IPS-NIHi7 (cell line): ENCODE measurements around the gene DGKH.
"Not testable (repeated sequence)": the region's sequence is repeated elsewhere in the genome, so short reads cannot be mapped to it uniquely, and the experiment has no call there.

ENCODE experiments used
- DNase-seq: peaks from one replicate; pipeline ENCODE4 v3.0.0; 2012; ENCODE audit warnings: mixed read lengths; ENCODE audit errors: extremely low spot score

Gene DGKH

DNA sequence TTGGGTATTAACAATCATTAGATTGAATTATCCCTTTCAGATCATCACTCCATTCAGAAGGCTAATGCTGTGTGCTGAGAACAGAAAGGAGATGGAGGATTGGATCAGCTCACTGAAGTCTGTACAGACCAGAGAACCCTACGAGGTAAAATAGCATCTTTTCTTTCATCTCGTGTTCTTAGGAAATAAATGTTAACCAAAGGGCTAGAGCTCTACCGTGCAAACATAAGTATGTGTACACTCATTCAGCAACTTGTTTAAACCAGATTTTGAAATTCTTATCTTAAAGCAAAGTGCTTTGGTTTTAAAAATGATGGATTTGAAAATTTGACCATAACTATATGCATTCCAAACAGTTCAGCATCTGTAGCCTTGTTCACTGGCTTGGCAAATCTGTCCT, 106.8 kb downstream of the DGKH start:
- DNase-seq, result no peak

DNA sequence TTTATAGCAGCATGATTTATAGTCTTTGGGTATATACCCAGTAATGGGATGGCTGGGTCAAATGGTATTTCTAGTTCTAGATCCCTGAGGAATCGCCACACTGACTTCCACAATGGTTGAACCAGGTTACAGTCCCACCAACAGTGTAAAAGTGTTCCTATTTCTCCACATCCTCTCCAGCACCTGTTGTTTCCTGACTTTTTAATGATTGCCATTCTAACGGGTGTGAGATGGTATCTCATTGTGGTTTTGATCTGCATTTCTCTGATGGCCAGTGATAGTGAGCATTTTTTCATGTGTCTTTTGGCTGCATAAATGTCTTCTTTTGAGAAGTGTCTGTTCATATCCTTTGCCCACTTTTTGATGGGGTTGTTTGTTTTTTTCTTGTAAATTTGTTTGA, 114.9 kb downstream of the DGKH start:
- DNase-seq, result not testable (repeated sequence)

DNA sequence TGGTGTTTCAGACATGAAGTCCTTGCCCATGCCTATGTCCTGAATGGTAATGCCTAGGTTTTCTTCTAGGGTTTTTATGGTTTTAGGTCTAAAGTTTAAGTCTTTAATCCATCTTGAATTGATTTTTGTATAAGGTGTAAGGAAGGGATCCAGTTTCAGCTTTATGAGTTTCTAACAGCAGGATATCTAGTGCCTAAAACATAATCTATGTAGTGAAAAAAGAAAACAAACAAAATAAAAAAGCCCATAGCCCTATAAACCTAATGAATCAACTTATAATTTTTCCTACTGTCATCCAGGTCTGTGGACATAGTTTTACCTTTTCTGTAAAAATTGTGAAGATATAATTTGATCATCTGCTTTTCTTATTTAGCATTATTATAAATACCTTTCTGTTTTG, 115.5 kb downstream of the DGKH start:
- DNase-seq, result not testable (repeated sequence)

DNA sequence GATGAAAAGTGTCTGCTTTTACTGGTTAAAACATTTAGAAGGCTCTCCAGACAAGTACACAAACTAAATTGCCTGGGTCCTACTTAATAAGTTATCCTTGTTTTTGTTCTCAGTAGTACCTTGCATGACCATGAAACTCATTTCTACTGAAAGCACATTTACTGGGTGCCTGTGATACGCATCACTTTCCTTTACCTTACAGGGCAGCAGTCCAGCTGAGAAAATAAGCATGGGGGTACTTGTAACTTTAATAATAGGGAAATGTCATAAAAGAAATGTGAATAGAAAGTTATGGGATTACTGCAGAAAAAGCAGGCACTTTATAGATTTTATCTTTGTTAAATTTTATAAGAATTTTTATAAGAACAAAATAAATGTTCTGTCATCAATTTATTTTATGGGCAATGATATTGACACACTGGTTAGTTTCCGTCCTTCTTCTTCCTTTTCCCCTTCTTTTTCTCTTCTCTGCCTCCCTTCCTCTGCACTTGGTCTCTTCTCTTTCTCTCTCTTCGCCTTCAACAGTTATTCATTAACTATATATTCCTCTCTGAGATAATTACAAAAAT, 116.2 kb downstream of the DGKH start:
- no peak for DNase-seq

DNA sequence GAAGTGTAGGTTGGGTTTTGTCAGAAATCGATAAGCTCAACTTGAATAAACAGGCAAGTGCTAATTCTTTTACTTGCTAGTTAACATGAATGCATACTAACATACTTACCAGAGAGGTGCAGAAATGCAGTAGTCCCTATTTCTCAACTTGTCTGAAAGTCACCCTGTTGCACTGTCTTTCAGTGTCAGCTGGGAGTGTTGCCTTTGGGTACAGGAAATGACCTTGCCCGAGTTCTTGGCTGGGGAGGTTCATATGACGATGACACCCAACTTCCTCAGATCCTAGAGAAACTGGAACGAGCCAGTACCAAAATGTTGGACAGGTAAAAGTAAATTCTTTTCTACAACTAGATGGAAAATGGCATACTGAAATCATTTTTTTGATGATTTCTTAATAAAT, 120.0 kb downstream of the DGKH start:
- no peak for DNase-seq

DNA sequence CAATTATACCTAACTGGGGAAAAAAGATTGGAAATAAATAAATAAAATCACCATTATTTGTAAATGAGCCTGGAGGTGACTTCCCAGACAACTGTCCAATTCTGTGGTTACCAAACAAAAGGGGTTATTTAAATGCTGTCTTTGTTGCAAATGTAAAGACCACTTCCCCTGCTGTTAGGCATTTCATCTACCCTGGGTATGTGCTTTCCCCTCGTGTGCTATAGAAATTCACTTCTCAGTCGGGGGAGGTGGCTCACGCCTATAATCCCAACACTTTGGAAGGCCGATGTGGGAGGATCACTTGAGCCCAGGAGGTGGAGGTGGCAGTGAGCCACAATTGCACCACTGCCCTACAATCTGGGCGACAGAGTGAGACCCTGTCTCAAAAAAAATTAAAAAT, 121.6 kb downstream of the DGKH start:
- peak; percentile 40 for DNase-seq

DNA sequence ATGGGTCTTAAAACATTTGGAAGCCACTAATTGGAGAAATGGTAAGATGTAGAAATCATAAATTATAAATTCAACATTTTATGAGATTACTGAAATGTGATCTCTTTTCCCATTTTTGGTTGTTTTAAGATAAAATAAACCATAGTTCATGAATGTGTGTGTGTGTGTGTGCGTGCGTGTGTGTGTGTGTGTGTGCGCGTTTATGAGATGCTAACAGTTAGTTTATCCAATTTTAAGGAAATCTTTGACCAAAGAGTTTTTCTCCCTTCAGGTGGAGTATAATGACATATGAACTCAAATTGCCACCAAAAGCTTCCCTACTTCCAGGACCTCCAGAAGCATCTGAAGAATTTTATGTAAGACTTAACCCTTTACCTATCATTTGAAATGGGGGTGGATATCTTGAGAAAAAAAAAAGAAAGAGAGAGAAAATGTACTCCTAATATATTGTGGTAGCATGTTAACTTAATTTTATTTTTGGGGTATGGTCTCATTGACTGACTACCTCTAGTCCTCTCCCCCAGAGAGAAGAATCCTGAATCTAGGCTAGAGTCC, 125.4 kb downstream of the DGKH start:
- no peak for DNase-seq

DNA sequence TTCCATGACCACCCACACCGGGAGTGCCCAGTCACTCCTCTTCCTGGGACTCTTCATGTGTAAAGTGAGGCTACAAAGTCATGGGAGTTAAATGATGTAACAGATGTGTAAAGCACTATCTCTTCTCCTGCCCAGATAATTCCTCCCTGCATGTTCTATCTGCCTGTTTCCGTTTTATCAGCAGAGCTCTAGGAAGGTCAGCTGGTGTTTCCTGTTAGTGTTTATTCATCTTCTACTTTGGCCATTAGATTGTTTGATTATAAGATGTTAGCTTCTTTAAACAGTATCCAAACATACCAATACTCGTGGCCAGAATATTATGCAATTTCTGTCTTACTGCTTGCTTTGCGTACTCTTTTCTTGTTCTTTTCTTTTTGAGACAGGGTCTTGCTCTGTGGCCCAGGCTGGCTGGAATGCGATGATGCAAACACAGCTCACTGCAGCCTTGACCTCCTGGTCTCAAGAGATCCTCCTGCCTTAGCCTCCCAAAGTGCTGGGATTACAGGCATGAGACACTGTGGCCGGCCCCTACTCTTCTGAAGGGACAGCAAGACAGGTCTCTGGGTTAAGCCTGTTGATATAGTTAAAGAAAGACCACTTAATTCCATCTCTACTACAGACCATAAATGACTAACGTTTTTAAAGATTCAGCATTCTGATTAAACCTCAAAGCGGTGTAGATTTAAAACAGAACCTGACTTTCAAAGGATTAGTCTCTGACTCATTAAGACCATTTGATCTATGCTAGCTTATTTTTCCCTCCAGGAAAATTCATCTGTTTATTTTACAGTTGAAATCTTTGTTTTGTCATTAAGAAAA, 126.1 kb downstream of the DGKH start:
- no peak for DNase-seq

DNA sequence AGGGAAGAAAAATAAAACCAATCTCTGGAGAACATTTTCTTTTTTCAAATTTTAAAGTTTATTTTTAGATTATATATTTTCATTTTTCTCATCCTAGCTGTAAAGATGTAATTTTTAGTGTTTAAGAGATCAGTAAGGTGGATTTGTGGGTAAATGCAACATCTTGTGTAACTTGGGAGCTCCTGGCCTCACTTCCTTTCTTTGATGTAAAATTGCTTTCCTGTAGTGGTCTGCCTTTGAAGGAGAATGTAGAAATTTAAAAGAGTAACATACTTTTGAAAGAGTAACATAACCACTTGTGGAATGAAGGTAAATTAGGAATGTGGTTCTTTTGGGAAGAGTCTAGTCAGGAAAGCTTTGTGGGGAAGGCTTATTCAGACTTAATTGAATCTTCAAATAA, 127.8 kb downstream of the DGKH start:
- no peak for DNase-seq

DNA sequence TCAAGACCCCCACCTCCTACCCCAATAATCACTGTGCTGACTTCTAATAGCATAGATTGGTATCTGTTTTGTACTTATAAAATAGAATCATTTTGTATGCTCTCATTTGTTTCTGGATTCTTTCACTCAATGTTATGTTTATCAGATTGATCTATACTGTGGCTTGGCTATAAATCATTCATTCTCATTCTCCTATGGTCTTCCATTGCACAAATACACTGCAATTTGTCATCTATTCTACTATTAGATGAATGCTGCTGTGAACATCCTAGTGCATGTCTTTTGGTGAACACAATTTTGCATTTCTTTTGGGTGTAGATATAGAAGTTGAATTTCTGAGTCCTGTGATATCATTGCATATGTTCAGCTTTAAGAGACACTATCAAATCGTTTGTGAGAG, 128.7 kb downstream of the DGKH start:
- DNase-seq, result no peak

DNA sequence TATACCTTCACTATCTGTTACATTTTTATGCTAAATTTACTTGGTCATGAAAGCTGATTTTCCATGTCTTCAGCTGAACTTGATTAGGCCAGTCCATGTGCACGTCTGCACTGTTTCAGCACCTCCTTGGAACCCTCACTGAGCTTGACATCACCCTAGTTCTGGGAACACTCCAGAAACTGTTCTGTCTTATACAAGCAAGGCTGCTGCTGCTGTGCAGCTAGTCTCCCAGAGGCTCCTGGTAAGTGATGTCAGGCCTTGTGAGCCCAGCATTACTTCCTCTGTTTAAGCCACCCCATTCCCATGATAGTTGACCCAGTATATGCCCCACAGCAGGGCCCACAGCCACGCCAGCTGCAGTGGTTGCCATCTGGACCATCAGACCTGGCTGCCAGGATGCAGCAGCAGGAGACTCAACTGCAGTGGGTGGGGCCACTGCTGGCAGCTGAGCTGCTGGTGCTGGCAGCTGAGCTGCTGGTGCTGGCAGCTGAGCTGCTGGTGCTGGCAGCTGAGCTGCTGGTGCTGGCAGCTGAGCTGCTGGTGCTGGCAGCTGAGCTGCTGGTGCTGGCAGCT, 133.0 kb downstream of the DGKH start:
- no peak for DNase-seq

DNA sequence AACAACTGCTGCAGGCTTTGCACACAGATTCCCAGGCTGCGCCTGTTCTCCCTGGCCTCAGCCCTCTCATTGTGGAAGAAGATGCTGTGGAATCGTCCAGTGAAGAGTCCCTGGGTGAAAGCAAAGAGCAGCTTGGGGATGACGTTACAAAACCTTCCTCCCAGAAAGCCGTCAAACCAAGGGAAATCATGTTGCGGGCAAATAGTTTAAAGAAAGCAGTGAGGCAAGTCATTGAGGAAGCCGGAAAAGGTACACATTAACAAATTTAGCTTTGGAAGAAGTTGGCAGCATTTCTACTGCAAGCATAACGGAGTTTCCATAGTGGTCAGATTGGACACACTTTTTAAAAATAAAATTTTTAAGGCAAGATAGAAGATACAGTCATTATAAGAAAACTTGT, 140.6 kb downstream of the DGKH start:
- DNase-seq, result no peak

DNA sequence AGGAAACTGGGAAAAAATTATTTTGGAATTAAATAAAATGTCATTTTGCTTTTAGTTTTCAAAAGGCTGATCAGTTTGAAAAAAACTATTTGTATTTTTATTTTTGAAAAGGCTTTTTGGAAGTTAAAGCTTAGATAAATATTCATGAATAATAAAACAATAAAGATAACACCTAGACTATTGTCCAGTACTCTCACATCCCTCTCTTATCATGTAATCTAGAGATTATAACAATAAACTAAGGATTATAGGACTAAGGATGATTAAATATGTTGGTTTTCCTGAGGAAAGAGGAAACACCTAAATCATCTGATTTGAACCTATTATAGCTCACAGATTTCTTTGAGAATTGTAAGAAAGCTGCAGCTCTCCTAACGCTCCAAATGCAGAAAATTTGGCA, 142.1 kb downstream of the DGKH start:
- no peak for DNase-seq

DNA sequence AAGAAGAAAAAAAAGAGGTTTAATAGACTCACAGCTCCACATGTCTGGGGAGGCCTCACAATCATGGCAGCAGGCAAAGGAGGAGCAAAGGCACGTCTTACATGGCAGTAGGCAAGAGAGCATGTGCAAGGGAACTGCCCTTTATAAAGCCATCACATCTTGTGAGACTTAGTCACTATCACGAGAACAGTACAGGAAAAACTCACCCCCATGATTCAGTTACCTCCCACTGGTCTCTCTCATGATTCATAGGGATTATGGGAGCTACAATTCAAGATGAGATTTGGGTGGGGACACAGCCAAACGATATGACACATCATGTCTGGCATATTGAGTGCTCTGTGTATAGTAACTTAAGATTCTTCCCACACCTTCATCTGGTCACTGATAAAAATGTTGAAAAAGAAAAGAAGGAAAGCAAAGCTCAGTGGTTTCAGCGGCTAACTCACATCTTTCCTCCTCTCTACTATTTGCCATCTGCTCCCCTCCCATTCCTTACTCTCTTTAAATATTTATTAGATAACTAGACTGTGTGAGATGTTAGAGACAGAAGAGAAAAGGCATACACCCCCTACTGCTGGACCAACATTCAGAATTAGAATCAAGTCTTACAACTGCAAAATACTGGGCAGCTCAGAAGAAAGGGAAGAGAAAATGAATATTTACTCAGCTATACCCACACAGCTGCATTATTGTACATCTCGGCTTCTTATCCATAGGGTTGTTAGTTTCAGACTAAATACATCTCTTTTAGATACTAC, 163.4 kb downstream of the DGKH start:
- DNase-seq, result no peak

DNA sequence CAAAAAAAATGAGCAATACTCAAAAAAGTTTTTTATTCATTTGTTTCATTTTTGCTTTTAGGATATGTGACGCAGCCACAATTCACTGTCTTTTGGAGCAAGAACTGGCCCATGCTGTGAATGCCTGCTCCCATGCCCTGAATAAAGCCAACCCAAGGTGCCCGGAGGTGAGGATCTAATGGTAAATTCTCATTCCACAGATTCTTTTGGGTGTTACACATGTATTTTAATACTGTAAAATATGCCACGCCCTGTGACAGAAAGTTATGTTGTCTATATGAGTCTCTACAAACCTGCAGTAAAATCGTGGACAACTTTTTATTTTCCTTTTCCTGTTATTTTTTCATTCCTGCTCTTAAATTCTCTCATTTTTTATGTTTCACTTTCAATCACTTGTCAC, 166.0 kb downstream of the DGKH start:
- no peak for DNase-seq

DNA sequence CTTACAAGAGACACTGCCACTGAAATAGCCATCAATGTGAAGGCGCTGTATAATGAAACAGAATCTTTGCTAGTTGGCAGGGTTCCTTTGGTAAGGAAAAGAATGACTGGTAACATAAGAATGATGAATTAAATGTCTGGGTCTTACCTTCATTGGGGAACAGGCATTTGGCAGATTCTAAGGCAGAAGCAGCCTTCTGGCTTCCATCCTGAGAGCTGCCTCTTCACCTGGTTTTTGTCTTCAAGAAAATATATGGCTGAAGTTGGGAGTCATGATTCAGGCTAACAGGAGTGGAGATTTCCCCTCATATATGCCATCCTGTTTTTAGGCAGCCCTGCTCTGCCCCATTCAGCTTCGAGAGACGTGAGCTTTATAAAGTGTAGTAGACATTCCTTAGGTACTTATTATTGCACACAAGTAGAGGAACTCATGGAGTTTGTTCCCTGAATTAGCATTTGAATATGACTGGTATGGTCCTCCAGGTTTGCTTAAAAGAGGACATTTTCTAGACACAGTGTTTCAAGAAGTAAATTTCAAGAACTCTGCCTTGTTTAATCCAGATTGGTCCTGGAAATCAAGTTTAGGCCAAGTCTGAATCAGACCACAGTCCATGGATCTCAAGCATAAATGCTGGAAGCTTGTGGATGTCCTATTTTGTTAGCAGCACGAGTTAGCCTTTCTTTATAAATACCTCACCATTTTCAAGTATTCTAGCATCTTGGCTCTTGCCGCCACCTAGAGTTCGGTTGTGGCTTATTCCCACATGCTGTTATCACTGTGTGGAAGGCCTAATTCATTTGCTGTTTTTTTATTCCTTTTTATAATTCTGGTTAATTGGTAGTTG, 167.4 kb downstream of the DGKH start:
- peak; percentile 36 for DNase-seq

DNA sequence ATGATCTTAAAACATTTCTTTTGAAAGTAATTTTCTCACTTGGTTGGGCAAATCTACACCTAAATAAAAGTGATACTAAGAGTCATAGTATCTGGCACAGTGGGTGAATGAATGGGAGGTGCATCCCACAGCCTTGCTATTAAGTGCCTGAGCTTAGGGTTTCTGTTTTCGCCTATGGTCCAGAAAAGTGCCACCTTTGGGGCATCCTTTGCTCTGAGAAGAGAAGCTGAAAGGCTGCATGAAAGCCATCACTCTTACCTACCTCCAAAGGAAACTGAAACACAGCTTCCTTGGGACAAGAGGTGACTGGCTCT, 167.9 kb downstream of the DGKH start:
- no peak for DNase-seq

DNA sequence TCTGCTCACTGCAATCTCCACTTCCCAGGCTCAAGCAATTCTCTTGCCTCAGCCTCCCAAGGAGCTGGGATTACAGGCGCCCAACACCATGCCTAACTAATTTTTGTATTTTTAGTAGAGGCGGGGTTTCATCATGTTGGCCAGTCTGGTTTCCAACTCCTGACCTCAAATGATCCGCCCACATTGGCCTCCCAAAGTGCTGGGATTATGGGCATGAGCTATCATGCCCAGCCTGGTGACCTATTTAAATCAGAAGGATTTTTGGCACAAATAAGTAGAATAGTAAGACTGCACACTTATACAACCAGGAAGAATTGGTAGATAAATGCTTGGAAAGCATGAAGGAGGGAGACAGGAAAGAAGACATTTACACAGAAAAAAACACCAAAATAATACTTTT, 170.1 kb downstream of the DGKH start:
- no peak for DNase-seq

DNA sequence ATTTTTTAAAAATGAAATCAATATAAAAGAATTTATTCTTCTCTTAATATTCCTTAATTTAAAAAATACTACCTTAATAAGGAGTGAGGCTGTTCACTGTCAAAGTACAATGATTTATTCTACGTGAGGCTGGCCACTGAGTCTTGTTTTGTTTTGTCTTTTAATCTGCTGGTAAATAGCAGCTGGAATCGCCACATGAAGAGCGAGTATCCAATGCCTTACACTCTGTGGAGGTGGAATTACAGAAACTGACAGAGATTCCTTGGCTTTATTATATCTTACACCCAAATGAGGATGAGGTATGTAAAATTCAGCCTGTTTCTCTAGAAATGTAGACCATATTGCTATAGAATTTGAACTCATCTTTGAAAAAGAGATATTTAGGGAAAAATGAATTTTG, 170.6 kb downstream of the DGKH start:
- no peak for DNase-seq

DNA sequence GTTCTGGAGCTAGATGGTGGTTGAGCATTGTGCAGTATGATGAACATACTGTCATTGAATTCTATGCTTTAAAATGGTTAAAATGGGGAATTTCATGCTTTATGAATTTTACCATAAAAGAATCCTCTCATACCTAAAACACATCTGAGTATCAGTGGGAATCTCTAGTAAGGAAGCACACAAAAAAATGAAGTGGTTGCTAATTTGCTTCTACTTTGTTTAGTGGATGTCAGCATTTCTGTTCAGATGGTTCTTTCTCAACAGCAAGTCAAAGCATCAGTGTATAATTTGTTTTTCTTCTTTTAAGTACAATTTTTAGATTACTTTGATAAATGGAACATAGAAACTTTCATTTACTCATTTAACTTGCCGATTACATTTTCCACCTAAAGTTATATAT, 171.4 kb downstream of the DGKH start:
- no peak for DNase-seq

DNA sequence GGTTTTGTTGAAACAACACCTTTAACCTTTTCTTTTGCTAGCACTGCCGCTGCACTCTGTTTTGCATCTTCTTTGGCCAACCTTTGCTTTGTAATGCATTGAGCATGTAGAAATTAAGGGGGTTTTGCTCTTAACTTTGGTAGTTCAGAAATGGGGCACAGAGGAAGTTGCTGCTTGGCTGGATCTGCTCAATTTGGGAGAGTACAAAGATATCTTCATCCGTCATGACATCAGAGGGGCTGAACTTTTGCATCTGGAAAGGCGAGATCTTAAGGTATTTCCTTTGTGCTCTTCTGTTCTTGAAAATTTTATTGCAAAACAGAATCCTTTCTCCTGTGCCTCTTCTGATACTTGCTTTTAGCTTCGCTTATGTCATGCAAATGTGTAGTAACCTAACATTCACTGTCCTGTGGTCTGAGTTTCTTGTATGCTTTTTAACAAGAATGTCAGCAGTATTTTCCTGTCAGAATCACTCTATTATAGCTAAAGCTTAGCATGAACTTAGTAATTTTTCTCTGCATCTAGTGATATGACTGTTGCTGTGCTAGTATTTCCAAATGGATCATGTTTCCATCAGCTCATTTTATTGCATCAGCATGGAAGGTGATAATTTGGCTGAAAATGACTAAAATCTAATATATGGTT, 172.8 kb downstream of the DGKH start:
- no peak for DNase-seq
